Activated T-helper 17 cell treated with anti-CD3 and anti-CD28 coated beads, Interleukin-2, amount 50 U/mL, for 72 hours (primary cell): ENCODE data around the gene OSBPL2. TPM values are rescaled to one million over a fixed set of nuclear protein-coding genes. Genes with fewer than 3 reads are reported as not detected.

ENCODE experiments used
- ATAC-seq: fragments of 150-1000 bp; cut with Tn5 transposase; replicated peaks from 2 replicates; pipeline ENCODE4 v1.10.0; 2021; ENCODE audit warnings: mild to moderate bottlenecking, moderate library complexity
- H3K27ac Mint-ChIP-seq: one replicate; pipeline ENCODE4 v1.8.0; 2022; ENCODE audit warnings: mixed read lengths
- H3K27me3 Mint-ChIP-seq: one replicate; pipeline ENCODE4 v1.8.0; 2022; ENCODE audit warnings: mixed read lengths
- H3K36me3 Mint-ChIP-seq: one replicate; pipeline ENCODE4 v1.8.0; 2022; ENCODE audit warnings: low read depth, mild to moderate bottlenecking, mixed read lengths
- H3K4me1 Mint-ChIP-seq: one replicate; pipeline ENCODE4 v1.8.0; 2022; ENCODE audit warnings: mixed read lengths
- H3K4me3 Mint-ChIP-seq: one replicate; pipeline ENCODE4 v1.8.0; 2022; ENCODE audit warnings: mild to moderate bottlenecking, mixed read lengths
- H3K9me3 Mint-ChIP-seq: one replicate; pipeline ENCODE4 v1.8.0; 2022; ENCODE audit warnings: mixed read lengths
- total RNA-seq, 2 donors: library from RNA; stranded (reverse); gene quantifications; one replicate each; pipeline ENCODE4 v1.2.3, GENCODE V29; 2022

OSBPL2 gene
- total RNA-seq, 2 donors from 2014 or later: 25.6 to 34.7 TPM

GRCh38 chr20:62263396-62263795 is 25.1 kb downstream of the OSBPL2 start:
- no peak for ATAC-seq
- Mint-ChIP-seq H3K4me1 (peaks cover 1% of the 10 kb centered on the region), H3K4me3 (no peak overlapping the region), H3K36me3 (peaks cover 74% of the 10 kb centered on the region), H3K9me3 (no peaks in the 10 kb centered on the region), H3K27me3 (no peaks in the 10 kb centered on the region), H3K27ac (no peak overlapping the region)

- H3K36me3 Mint-ChIP-seq: peaks cover 66% of the 10 kb centered on the region
- no peaks in the 10 kb centered on the region for H3K9me3 Mint-ChIP-seq
- no peak overlapping the region for H3K4me3 Mint-ChIP-seq
- H3K27ac Mint-ChIP-seq: no peak overlapping the region
- H3K4me1 Mint-ChIP-seq: no peaks in the 10 kb centered on the region
- H3K27me3 Mint-ChIP-seq: no peaks in the 10 kb centered on the region
- ATAC-seq: no peak
These were observed 27.0 kb downstream of the OSBPL2 start for GRCh38 chr20:62265365-62265764.

GRCh38 chr20:62266340-62266739 is 28.0 kb downstream of the OSBPL2 start:
- no peak overlapping the region for H3K4me3 Mint-ChIP-seq
- no peak overlapping the region for H3K27ac Mint-ChIP-seq
- peaks cover 56% of the 10 kb centered on the region for H3K36me3 Mint-ChIP-seq
- no peaks in the 10 kb centered on the region for H3K27me3 Mint-ChIP-seq
- H3K4me1 Mint-ChIP-seq: no peaks in the 10 kb centered on the region
- ATAC-seq: no peak
- H3K9me3 Mint-ChIP-seq: no peaks in the 10 kb centered on the region

DNA sequence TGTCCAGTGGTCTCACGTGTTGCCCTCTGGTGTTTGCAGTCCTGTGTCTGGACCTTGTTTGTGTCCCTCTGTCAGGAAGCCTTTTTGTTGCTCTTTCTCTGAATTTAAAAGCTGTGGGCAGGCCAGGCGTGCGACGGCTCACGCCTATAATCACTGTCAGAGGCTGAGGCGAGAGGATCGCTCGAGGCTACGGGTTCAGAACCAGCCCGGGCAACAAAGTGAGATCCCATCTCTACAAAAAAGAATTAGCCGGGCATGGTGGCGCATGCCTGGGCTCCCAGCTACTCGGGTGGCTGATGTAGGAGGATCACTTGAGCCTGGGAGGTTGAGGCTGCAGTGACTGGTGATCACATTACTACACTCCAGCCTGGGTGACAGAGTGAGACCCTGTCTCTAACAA is 28.5 kb downstream of the OSBPL2 start:
- no peak for ATAC-seq
- Mint-ChIP-seq H3K27ac (no peak overlapping the region), H3K36me3 (peaks cover 51% of the 10 kb centered on the region), H3K4me3 (no peak overlapping the region), H3K9me3 (no peaks in the 10 kb centered on the region), H3K4me1 (no peaks in the 10 kb centered on the region), H3K27me3 (no peaks in the 10 kb centered on the region)

DNA sequence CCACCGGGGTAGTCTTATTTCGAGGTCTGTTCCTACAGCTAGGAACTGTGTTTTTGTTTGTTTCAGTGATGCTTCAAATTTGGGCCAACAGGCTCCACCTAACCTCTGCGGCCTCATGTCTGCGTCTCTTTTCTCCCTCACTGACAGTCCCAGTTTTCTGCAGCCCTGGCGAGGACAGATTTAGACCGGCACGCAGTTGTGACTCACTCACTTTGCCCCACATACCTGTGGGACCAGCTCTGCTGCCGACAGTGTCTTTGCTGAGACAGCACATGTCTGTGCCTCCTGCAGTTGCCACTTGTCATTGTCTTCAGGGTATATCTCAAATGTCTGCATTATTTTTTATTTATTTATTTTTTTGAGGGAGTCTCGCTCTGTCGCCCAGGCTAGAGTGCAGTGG is 29.2 kb downstream of the OSBPL2 start:
- H3K36me3 Mint-ChIP-seq: peaks cover 48% of the 10 kb centered on the region
- H3K27ac Mint-ChIP-seq: no peak overlapping the region
- H3K27me3 Mint-ChIP-seq: no peaks in the 10 kb centered on the region
- H3K9me3 Mint-ChIP-seq: no peaks in the 10 kb centered on the region
- no peak for ATAC-seq
- H3K4me3 Mint-ChIP-seq: no peak overlapping the region
- H3K4me1 Mint-ChIP-seq: no peaks in the 10 kb centered on the region

DNA sequence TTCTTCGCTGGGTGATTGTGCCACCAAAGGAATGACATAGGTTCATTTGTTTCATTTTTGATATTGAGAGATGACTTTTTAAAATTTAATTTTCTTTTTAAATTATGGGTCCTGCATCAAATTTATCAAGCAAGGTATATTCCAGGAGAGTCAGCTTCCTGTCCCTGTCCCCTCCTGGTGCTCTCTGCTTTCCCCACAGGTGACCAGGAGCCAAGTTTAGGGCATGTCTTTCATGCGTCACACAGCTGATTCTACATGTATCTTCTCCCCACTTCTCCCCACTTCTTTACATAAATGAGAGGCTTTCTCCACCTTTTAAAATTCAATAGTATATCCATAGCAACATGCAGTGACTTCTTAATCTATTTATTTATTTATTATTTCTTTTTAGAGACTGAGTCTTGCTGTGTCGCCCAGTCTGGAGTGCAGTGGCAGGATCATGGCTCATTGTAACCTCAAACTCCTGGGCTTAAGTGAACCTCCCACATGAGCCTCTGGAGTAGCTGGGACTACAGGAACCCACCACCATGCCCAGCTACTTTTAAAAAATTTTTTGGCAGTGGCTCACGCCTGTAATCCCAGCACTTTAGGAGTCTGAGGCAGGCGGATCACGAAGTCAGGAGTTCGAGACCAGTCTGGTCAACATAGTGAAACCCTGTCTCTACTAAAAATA is 30.0 kb downstream of the OSBPL2 start:
- H3K27me3 Mint-ChIP-seq: no peaks in the 10 kb centered on the region
- no peaks in the 10 kb centered on the region for H3K4me1 Mint-ChIP-seq
- H3K4me3 Mint-ChIP-seq: no peak overlapping the region
- H3K27ac Mint-ChIP-seq: no peak overlapping the region
- ATAC-seq: no peak
- H3K9me3 Mint-ChIP-seq: no peaks in the 10 kb centered on the region
- H3K36me3 Mint-ChIP-seq: peaks cover 49% of the 10 kb centered on the region

DNA sequence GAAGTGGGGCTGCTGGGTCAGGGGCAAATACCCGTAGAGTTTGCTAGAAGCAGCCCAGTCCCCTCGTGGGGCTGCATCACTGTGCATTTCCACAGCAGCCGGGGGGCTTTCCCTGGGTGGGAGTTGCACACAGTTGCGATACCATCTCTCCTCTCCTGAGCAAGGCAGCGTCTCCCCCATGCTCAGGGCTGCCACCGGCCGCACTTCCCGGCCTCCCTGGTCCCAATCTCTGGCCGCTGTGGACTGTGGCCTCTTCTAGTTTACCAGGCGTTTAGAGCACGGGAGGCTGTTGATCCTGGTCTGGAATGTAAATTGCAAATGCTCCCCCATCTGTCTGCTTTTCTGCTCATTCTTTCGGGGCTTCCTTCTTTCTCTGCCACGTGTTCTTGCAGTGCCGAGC is 31.1 kb downstream of the OSBPL2 start:
- H3K36me3 Mint-ChIP-seq: peaks cover 49% of the 10 kb centered on the region
- no peaks in the 10 kb centered on the region for H3K4me1 Mint-ChIP-seq
- no peak overlapping the region for H3K27ac Mint-ChIP-seq
- H3K9me3 Mint-ChIP-seq: no peaks in the 10 kb centered on the region
- H3K27me3 Mint-ChIP-seq: no peaks in the 10 kb centered on the region
- no peak overlapping the region for H3K4me3 Mint-ChIP-seq
- ATAC-seq: no peak

GRCh38 chr20:62269871-62270270 is 31.6 kb downstream of the OSBPL2 start:
- Mint-ChIP-seq H3K36me3 (peaks cover 49% of the 10 kb centered on the region), H3K27me3 (no peaks in the 10 kb centered on the region), H3K4me1 (no peaks in the 10 kb centered on the region), H3K9me3 (no peaks in the 10 kb centered on the region), H3K27ac (no peak overlapping the region), H3K4me3 (no peak overlapping the region)
- no peak for ATAC-seq

- Mint-ChIP-seq H3K4me3 (no peak overlapping the region), H3K27ac (no peak overlapping the region), H3K4me1 (no peaks in the 10 kb centered on the region), H3K36me3 (peaks cover 49% of the 10 kb centered on the region), H3K9me3 (no peaks in the 10 kb centered on the region), H3K27me3 (no peaks in the 10 kb centered on the region)
- ATAC-seq: no peak
These were observed 33.9 kb downstream of the OSBPL2 start for GRCh38 chr20:62272200-62272599.

DNA sequence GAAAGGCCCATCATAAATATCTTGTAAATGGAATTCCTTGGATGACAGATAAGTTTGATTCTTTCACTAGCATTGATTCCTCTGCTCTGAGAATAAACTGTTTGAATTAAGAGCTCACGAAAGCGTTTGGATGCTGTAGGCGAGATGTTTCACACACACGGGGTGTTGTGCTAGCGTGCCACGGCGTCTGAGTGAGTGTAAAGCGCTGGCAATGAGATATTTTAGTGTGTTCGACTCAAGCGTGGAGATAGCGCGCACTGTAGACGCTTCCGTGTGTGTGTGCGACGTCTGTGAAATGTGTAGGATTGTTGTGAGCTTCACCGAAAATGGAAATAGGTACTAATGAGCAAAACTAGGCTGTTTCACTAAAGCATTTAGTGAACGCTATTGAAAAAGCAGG is 35.1 kb downstream of the OSBPL2 start:
- Mint-ChIP-seq H3K4me3 (no peak overlapping the region), H3K9me3 (no peaks in the 10 kb centered on the region), H3K27ac (no peak overlapping the region), H3K36me3 (peaks cover 56% of the 10 kb centered on the region), H3K27me3 (no peaks in the 10 kb centered on the region), H3K4me1 (no peaks in the 10 kb centered on the region)
- no peak for ATAC-seq

DNA sequence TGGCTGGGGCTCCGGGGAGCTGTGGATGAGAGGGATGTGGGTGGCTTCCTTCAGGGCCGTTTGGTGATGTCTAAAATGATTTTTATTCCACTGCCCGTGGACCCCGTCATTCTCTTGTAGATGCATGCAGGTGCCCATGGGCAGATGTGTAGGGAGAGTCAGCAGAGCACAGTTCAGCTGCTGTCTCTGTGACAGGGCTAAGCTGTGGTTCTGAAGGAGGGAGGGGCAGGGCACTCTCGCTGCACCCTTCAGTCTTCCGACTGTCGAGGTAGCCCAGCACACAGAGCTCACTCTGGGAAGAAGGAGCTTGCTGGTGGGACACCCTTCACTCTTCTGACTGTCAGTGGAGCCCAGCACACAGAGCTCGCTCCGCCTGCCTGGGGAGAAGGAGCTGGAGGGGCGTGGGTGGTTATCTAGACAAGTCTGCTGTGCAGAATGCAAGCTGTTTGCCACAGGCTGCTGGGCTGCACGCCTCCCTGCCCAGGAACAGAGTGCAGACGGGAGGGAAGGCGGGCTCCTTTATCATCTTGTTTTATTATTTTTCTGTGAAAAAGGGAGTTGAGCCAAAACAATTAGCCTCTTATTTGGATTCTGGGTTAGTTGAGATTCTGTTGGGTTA is 36.1 kb downstream of the OSBPL2 start:
- Mint-ChIP-seq H3K4me1 (no peaks in the 10 kb centered on the region), H3K4me3 (no peak overlapping the region), H3K27ac (peak overlapping the region; percentile 30), H3K27me3 (no peaks in the 10 kb centered on the region), H3K36me3 (peaks cover 62% of the 10 kb centered on the region), H3K9me3 (no peaks in the 10 kb centered on the region)
- ATAC-seq: no peak

GRCh38 chr20:62275219-62275618 is 36.9 kb downstream of the OSBPL2 start:
- H3K27me3 Mint-ChIP-seq: no peaks in the 10 kb centered on the region

GRCh38 chr20:62276439-62276838 is 38.1 kb downstream of the OSBPL2 start:
- H3K4me1 Mint-ChIP-seq: no peaks in the 10 kb centered on the region

More at GRCh38 chr20:62275219-62275618, 36.9 kb downstream of the OSBPL2 start:
- H3K27ac Mint-ChIP-seq: no peak overlapping the region
- H3K36me3 Mint-ChIP-seq: peaks cover 66% of the 10 kb centered on the region
- H3K4me1 Mint-ChIP-seq: no peaks in the 10 kb centered on the region
- no peaks in the 10 kb centered on the region for H3K9me3 Mint-ChIP-seq
- no peak overlapping the region for H3K4me3 Mint-ChIP-seq
- no peak for ATAC-seq

GRCh38 chr20:62277253-62277652 is 38.9 kb downstream of the OSBPL2 start:
- Mint-ChIP-seq H3K27ac (no peak overlapping the region), H3K4me1 (no peaks in the 10 kb centered on the region)

More at GRCh38 chr20:62276439-62276838, 38.1 kb downstream of the OSBPL2 start:
- no peak overlapping the region for H3K27ac Mint-ChIP-seq
- peaks cover 77% of the 10 kb centered on the region for H3K36me3 Mint-ChIP-seq
- no peak overlapping the region for H3K4me3 Mint-ChIP-seq
- no peak for ATAC-seq
- no peaks in the 10 kb centered on the region for H3K27me3 Mint-ChIP-seq
- H3K9me3 Mint-ChIP-seq: no peaks in the 10 kb centered on the region

GRCh38 chr20:62280303-62280702 is 42.0 kb downstream of the OSBPL2 start:
- Mint-ChIP-seq H3K4me1 (no peaks in the 10 kb centered on the region), H3K9me3 (no peaks in the 10 kb centered on the region), H3K4me3 (no peak overlapping the region), H3K27me3 (no peaks in the 10 kb centered on the region), H3K27ac (no peak overlapping the region), H3K36me3 (peaks cover 79% of the 10 kb centered on the region)
- ATAC-seq: no peak

More at GRCh38 chr20:62277253-62277652, 38.9 kb downstream of the OSBPL2 start:
- Mint-ChIP-seq H3K36me3 (peaks cover 84% of the 10 kb centered on the region), H3K4me3 (no peak overlapping the region), H3K9me3 (no peaks in the 10 kb centered on the region), H3K27me3 (no peaks in the 10 kb centered on the region)
- ATAC-seq: no peak
